ENCODE measurements around the gene KCNQ1. TPM values are rescaled to one million over a fixed set of nuclear protein-coding genes. Genes with fewer than 3 reads are reported as not detected.

Gene KCNQ1
- total RNA-seq, 1 experiment from 2014 or later: 10.7 TPM

- no peaks in the 10 kb centered on the region for H4K20me1 ChIP-seq (ENCODE audit: insufficient read depth)
- no peaks in the 10 kb centered on the region for H3K36me3 ChIP-seq (ENCODE audit: control insufficient read depth in 1 of 2, insufficient read depth in 2 of 2, low read length in 2 of 2)
- CTCF ChIA-PET: no interaction called here
- DNase-seq (ENCODE audit: low read depth, low spot score) (no peak), ATAC-seq (no peak)
- TF ChIP-seq YY1 (IDR thresholded peaks at IDR 0.05; ENCODE audit: extremely low read depth, insufficient replicate concordance, low read depth, low read length) (no peak), EGR1 (IDR thresholded peaks at IDR 0.05; ENCODE audit: low read depth) (no peak), POLR2A (IDR thresholded peaks at IDR 0.05; ENCODE audit: borderline replicate concordance, extremely low read depth, insufficient read depth, insufficient read length) (no peak), TCF7L2 (IDR thresholded peaks at IDR 0.05; ENCODE audit: borderline replicate concordance, extremely low read depth, insufficient read depth, insufficient read length) (no peak), CBX3 (IDR thresholded peaks at IDR 0.05; ENCODE audit: low read depth) (no peak), SIN3A (IDR thresholded peaks at IDR 0.05; ENCODE audit: low read depth) (no peak), EZH2phosphoT487 (IDR thresholded peaks at IDR 0.05; ENCODE audit: borderline replicate concordance) (no peak)
- TF ChIP-seq, protein P1, sequence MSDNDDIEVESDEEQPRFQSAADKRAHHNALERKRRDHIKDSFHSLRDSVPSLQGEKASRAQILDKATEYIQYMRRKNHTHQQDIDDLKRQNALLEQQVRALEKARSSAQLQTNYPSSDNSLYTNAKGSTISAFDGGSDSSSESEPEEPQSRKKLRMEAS (IDR thresholded peaks at IDR 0.05): no peak
- TF ChIP-seq, protein P2, sequence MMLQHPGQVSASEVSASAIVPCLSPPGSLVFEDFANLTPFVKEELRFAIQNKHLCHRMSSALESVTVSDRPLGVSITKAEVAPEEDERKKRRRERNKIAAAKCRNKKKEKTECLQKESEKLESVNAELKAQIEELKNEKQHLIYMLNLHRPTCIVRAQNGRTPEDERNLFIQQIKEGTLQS (IDR thresholded peaks at IDR 0.05): no peak
- BruUV-seq (replicated peaks): no TSS peak
- H3K4me2 ChIP-seq (ENCODE audit: low read length): no peak overlapping the region
- no peaks in the 10 kb centered on the region for H3K9me3 ChIP-seq (ENCODE audit: control insufficient read depth in 1 of 2, insufficient read depth in 1 of 2, low read depth in 1 of 2, low read length in 2 of 2)
- intact Hi-C loops (cut with micrococcal nuclease): no loop called here
- H3K27me3 ChIP-seq (ENCODE audit: insufficient read depth, low read length): no peaks in the 10 kb centered on the region
- no peaks in the 10 kb centered on the region for H3K79me2 ChIP-seq (ENCODE audit: insufficient read depth, low read length)
- H3K4me1 ChIP-seq (ENCODE audit: control insufficient read depth in 1 of 2, insufficient read depth in 2 of 2, low read length in 2 of 2): no peaks in the 10 kb centered on the region
- H3K4me3 ChIP-seq (replicated peaks in 1 of 2; ENCODE audit: low read depth in 1 of 2, low read length in 2 of 2): no peak overlapping the region
- RAD21 ChIA-PET (ENCODE audit: low non-redundant PET in 1 of 2, low total read pairs in 2 of 2, uncharacterized antibody in 2 of 2, unreplicated experiment in 2 of 2): no interaction called here
- H3K9me2 ChIP-seq (ENCODE audit: insufficient read depth): no peaks in the 10 kb centered on the region
- H3K9ac ChIP-seq (ENCODE audit: low read length): no peak overlapping the region
- no peak overlapping the region for H3K27ac ChIP-seq (ENCODE audit: low read depth, low read length)
- H2AFZ ChIP-seq (ENCODE audit: low read depth, low read length, poor library complexity, severe bottlenecking): no peak overlapping the region
- POLR2A ChIA-PET: no interaction called here
Observed at GRCh38 chr11:2725368-2726300, 280.8 kb downstream of the KCNQ1 start.

GRCh38 chr11:2726964-2727363, 282.2 kb downstream of the KCNQ1 start:
- POLR2A ChIA-PET: no interaction called here

More at GRCh38 chr11:2726964-2727363, 282.2 kb downstream of the KCNQ1 start:
- ChIA-PET RAD21 (ENCODE audit: low non-redundant PET in 1 of 2, low total read pairs in 2 of 2, uncharacterized antibody in 2 of 2, unreplicated experiment in 2 of 2) (no interaction called here), CTCF (no interaction called here)
- H3K36me3 ChIP-seq (ENCODE audit: control insufficient read depth in 1 of 2, insufficient read depth in 2 of 2, low read length in 2 of 2): no peaks in the 10 kb centered on the region
- TF ChIP-seq POLR2A (IDR thresholded peaks at IDR 0.05; ENCODE audit: borderline replicate concordance, extremely low read depth, insufficient read depth, insufficient read length): no peak
- no peak for TF ChIP-seq ZFX (IDR thresholded peaks at IDR 0.05)
- TF ChIP-seq, protein P1 (IDR thresholded peaks at IDR 0.05): no peak
- no peak for TF ChIP-seq SIN3A (IDR thresholded peaks at IDR 0.05; ENCODE audit: low read depth)
- no peaks in the 10 kb centered on the region for H3K27me3 ChIP-seq (ENCODE audit: insufficient read depth, low read length)
- no peak overlapping the region for H3K9ac ChIP-seq (ENCODE audit: low read length)
- no peak overlapping the region for H2AFZ ChIP-seq (ENCODE audit: low read depth, low read length, poor library complexity, severe bottlenecking)
- H3K9me3 ChIP-seq (ENCODE audit: control insufficient read depth in 1 of 2, insufficient read depth in 1 of 2, low read depth in 1 of 2, low read length in 2 of 2): no peaks in the 10 kb centered on the region
- H3K79me2 ChIP-seq (ENCODE audit: insufficient read depth, low read length): no peaks in the 10 kb centered on the region
- no peak for ATAC-seq
- no peak overlapping the region for H3K4me2 ChIP-seq (ENCODE audit: low read length)
- intact Hi-C loops (cut with micrococcal nuclease): no loop called here
- H3K27ac ChIP-seq (ENCODE audit: low read depth, low read length): no peak overlapping the region
- BruUV-seq (replicated peaks): no TSS peak
- DNase-seq (ENCODE audit: low read depth, low spot score): no peak
- no peaks in the 10 kb centered on the region for H3K9me2 ChIP-seq (ENCODE audit: insufficient read depth)
- H3K4me3 ChIP-seq (replicated peaks in 1 of 2; ENCODE audit: low read depth in 1 of 2, low read length in 2 of 2): no peak overlapping the region
- H3K4me1 ChIP-seq (ENCODE audit: control insufficient read depth in 1 of 2, insufficient read depth in 2 of 2, low read length in 2 of 2): no peaks in the 10 kb centered on the region
- no peaks in the 10 kb centered on the region for H4K20me1 ChIP-seq (ENCODE audit: insufficient read depth)
